HepG2 (cell line): Measurements from ENCODE around the gene TAF6. TPM values are rescaled to one million over a fixed set of nuclear protein-coding genes. Genes with fewer than 3 reads are reported as not detected.

Experiments
- AGO2 ChIP-seq: fragments of 200-400 bp; formaldehyde crosslinking; optimal IDR thresholded peaks from 2 replicates; pipeline ENCODE3; 2017; ENCODE audit warnings: mild to moderate bottlenecking, low read depth, low read length, moderate library complexity
- ERF ChIP-seq: IDR thresholded peaks from 2 replicates; pipeline ENCODE4 v1.6.1; 2018; ENCODE audit warnings: missing biosample characterization, missing genetic modification reagents
- KLF9 ChIP-seq: IDR thresholded peaks from 2 replicates; pipeline ENCODE4 v1.6.1; 2016; ENCODE audit warnings: low read depth
- PITX1 ChIP-seq: sonication (generic); formaldehyde crosslinking; IDR thresholded peaks from 2 replicates; pipeline ENCODE4 v1.5.1; 2020; ENCODE audit warnings: mild to moderate bottlenecking, missing genetic modification reagents
- PRDM15 ChIP-seq: sonication (generic); formaldehyde crosslinking; IDR thresholded peaks from 2 replicates; pipeline ENCODE4 v1.4.0; 2020; ENCODE audit warnings: missing genetic modification reagents
- RELA ChIP-seq: sonication (generic); formaldehyde crosslinking; IDR thresholded peaks from 2 replicates; pipeline ENCODE4 v1.4.0; 2020; ENCODE audit warnings: missing genetic modification reagents
- SYNCRIP ChIP-seq: fragments of 200-400 bp; formaldehyde crosslinking; IDR thresholded peaks from 2 replicates; pipeline ENCODE4 v1.6.1; 2018; ENCODE audit warnings: mild to moderate bottlenecking, low read depth, low read length; ENCODE audit not compliant: insufficient read depth
- TFDP2 ChIP-seq: sonication (generic); formaldehyde crosslinking; IDR thresholded peaks from 2 replicates; pipeline ENCODE4 v1.4.0; 2020; ENCODE audit warnings: missing genetic modification reagents
- ZNF17 ChIP-seq: sonication (generic); formaldehyde crosslinking; IDR thresholded peaks from 2 replicates; pipeline ENCODE4 v1.5.0; 2020; ENCODE audit warnings: mild to moderate bottlenecking, missing genetic modification reagents
- ZNF557 ChIP-seq: sonication (generic); formaldehyde crosslinking; IDR thresholded peaks from 2 replicates; pipeline ENCODE4 v1.4.0; 2020; ENCODE audit warnings: missing genetic modification reagents
- ZNF572 ChIP-seq: sonication (generic); formaldehyde crosslinking; IDR thresholded peaks from 2 replicates; pipeline ENCODE4 v1.5.1; 2020; ENCODE audit warnings: mild to moderate bottlenecking, missing genetic modification reagents
- ZSCAN29 ChIP-seq: sonication (generic); formaldehyde crosslinking; conservative IDR thresholded peaks from 2 replicates; pipeline ENCODE4 v1.4.0; 2020; ENCODE audit warnings: mild to moderate bottlenecking, missing genetic modification reagents
- polyA plus RNA-seq, 8 experiments: library from polyadenylated mRNA; depleted of rRNA in 3 of 8; stranded (reverse) in 7 of 8; unstranded in 1 of 8; fragments of >200 nt; fragmentation: Illumina TruSeq in 4 of 8; extraction: Trizol in 4 of 8; gene quantifications; 2 replicates each; pipeline versions ENCODE4 v1.2.1 to v1.2.3, GENCODE V29; 2011 to 2016; ENCODE audit warnings: low read depth in 4 of 8, missing spikeins in 1 of 8, mixed read lengths in 1 of 8; ENCODE audit not compliant: insufficient read depth in 1 of 8
- total RNA-seq, 5 experiments: library from RNA; depleted of rRNA; stranded (reverse); fragments of >200 nt; fragmentation: Illumina TruSeq; extraction: Trizol; gene quantifications; 2 replicates each; pipeline ENCODE4 v1.2.3, GENCODE V29; 2016; ENCODE audit warnings: low read depth in 1 of 5
- TF ChIP-seq, protein P1 (sequence below): sonication (generic); formaldehyde crosslinking; IDR thresholded peaks from 2 replicates; pipeline ENCODE4 v1.4.0; 2020; ENCODE audit warnings: missing genetic modification reagents, borderline replicate concordance
- TF ChIP-seq, protein P2 (sequence below): IDR thresholded peaks from 2 replicates; pipeline ENCODE4 v1.6.1; 2016; ENCODE audit warnings: missing compliant biosample characterization, missing genetic modification reagents, borderline replicate concordance
- TF ChIP-seq, protein P3 (sequence below): IDR thresholded peaks from 2 replicates; pipeline ENCODE4 v1.6.1; 2016; ENCODE audit warnings: low read depth

TAF6 gene
- total and polyA plus RNA-seq, 2 of the 13 experiments (the other 11 are each of a cell fraction or from before 2014, with no cell fraction given) = 12.9 to 18.8 TPM

- no peak for TF ChIP-seq ZNF17 (CRISPR knock-in tag)
- no peak for TF ChIP-seq RELA (CRISPR knock-in tag)
- TF ChIP-seq, protein P1, sequence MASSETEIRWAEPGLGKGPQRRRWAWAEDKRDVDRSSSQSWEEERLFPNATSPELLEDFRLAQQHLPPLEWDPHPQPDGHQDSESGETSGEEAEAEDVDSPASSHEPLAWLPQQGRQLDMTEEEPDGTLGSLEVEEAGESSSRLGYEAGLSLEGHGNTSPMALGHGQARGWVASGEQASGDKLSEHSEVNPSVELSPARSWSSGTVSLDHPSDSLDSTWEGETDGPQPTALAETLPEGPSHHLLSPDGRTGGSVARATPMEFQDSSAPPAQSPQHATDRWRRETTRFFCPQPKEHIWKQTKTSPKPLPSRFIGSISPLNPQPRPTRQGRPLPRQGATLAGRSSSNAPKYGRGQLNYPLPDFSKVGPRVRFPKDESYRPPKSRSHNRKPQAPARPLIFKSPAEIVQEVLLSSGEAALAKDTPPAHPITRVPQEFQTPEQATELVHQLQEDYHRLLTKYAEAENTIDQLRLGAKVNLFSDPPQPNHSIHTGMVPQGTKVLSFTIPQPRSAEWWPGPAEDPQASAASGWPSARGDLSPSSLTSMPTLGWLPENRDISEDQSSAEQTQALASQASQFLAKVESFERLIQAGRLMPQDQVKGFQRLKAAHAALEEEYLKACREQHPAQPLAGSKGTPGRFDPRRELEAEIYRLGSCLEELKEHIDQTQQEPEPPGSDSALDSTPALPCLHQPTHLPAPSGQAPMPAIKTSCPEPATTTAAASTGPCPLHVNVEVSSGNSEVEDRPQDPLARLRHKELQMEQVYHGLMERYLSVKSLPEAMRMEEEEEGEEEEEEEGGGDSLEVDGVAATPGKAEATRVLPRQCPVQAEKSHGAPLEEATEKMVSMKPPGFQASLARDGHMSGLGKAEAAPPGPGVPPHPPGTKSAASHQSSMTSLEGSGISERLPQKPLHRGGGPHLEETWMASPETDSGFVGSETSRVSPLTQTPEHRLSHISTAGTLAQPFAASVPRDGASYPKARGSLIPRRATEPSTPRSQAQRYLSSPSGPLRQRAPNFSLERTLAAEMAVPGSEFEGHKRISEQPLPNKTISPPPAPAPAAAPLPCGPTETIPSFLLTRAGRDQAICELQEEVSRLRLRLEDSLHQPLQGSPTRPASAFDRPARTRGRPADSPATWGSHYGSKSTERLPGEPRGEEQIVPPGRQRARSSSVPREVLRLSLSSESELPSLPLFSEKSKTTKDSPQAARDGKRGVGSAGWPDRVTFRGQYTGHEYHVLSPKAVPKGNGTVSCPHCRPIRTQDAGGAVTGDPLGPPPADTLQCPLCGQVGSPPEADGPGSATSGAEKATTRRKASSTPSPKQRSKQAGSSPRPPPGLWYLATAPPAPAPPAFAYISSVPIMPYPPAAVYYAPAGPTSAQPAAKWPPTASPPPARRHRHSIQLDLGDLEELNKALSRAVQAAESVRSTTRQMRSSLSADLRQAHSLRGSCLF = peak; percentile 70; the same call in 1 of the 2 replicates
- TF ChIP-seq AGO2 = peak; percentile 29
- TF ChIP-seq, protein P2, sequence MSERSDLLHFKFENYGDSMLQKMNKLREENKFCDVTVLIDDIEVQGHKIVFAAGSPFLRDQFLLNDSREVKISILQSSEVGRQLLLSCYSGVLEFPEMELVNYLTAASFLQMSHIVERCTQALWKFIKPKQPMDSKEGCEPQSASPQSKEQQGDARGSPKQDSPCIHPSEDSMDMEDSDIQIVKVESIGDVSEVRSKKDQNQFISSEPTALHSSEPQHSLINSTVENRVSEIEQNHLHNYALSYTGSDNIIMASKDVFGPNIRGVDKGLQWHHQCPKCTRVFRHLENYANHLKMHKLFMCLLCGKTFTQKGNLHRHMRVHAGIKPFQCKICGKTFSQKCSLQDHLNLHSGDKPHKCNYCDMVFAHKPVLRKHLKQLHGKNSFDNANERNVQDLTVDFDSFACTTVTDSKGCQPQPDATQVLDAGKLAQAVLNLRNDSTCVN (CRISPR knock-in tag) = peak; percentile 68; the same call in 1 of the 2 replicates
- TF ChIP-seq TFDP2 (CRISPR knock-in tag) = peak; percentile 71; the same call in 1 of the 2 replicates
- TF ChIP-seq PITX1 (CRISPR knock-in tag) = no peak
- peak; percentile 56; the same call in 1 of the 2 replicates for TF ChIP-seq ERF (CRISPR knock-in tag)
- no peak for TF ChIP-seq ZSCAN29 (CRISPR knock-in tag)
- no peak; the same call in 1 of the 2 replicates for TF ChIP-seq ZNF572
- TF ChIP-seq PRDM15 (CRISPR knock-in tag) = no peak
- no peak for TF ChIP-seq SYNCRIP
- no peak; the same call in 1 of the 2 replicates for TF ChIP-seq ZNF557 (CRISPR knock-in tag)
- TF ChIP-seq KLF9 = no peak
- TF ChIP-seq, protein P3, sequence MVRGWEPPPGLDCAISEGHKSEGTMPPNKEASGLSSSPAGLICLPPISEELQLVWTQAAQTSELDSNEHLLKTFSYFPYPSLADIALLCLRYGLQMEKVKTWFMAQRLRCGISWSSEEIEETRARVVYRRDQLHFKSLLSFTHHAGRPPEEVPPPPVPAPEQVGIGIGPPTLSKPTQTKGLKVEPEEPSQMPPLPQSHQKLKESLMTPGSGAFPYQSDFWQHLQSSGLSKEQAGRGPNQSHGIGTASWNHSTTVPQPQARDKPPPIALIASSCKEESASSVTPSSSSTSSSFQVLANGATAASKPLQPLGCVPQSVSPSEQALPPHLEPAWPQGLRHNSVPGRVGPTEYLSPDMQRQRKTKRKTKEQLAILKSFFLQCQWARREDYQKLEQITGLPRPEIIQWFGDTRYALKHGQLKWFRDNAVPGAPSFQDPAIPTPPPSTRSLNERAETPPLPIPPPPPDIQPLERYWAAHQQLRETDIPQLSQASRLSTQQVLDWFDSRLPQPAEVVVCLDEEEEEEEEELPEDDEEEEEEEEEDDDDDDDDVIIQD (CRISPR knock-in tag) = no peak
Measured at GRCh38 chr7:100119072-100119969, at the start of gene TAF6, which contains the start of gene CNPY4 (continued).
